ENCODE results near the gene DNAJC15.
A peak's percentile ranks its signal among the peaks of the same experiment; 100 is the strongest.

The DNAJC15 gene

GRCh38 chr13:42999491-42999890 lies 23.9 kb upstream of the DNAJC15 start:
- H3K9me3 ChIP-seq (ENCODE audit: insufficient read depth, low read depth, low read length) = no peaks in the 10 kb centered on the region
- peak overlapping the region; percentile 35 for H2AK5ac ChIP-seq (ENCODE audit: low read length)
- H4K12ac ChIP-seq (ENCODE audit: low read depth, low read length) = no peak overlapping the region
- H3K4ac ChIP-seq (ENCODE audit: low read depth, low read length) = peak overlapping the region; percentile 41
- peak overlapping the region; percentile 83 for H3K27ac ChIP-seq (ENCODE audit: low read depth, low read length)
- peak overlapping the region; percentile 86 for H2BK5ac ChIP-seq (ENCODE audit: low read depth, low read length, poor library complexity)
- peak overlapping the region; percentile 91 for H3K18ac ChIP-seq (ENCODE audit: low read length)
- H3K36me3 ChIP-seq (ENCODE audit: control insufficient read depth in 1 of 2, insufficient read depth in 2 of 2, low read length in 2 of 2) = no peaks in the 10 kb centered on the region
- no peak overlapping the region for H3K9ac ChIP-seq (ENCODE audit: low read length)
- peaks cover 9 to 12% of the 10 kb centered on the region in 2 experiments for H3K4me1 ChIP-seq (ENCODE audit: control insufficient read depth in 1 of 2, insufficient read depth in 2 of 2, low read length in 2 of 2)
- no peak overlapping the region for H3K4me2 ChIP-seq (ENCODE audit: low read length)
- no peaks in the 10 kb centered on the region for H3K79me2 ChIP-seq (ENCODE audit: control insufficient read depth, insufficient read depth, low read length, poor library complexity)
- peak overlapping the region; percentile 90 for H4K91ac ChIP-seq (ENCODE audit: low read depth, low read length)
- no peak overlapping the region for H3K23ac ChIP-seq (ENCODE audit: low read length)
- no peaks in the 10 kb centered on the region for H3K27me3 ChIP-seq (ENCODE audit: insufficient read depth, low read length)
- no peak overlapping the region for H3K4me3 ChIP-seq (ENCODE audit: low read depth, low read length)
- no CpG with 5 or more reads among the region's 2 CpGs for WGBS (ENCODE audit: extremely low coverage, insufficient coverage, insufficient read length)
- peak overlapping the region; percentile 91 for H2BK120ac ChIP-seq (ENCODE audit: insufficient read depth, low read length, poor library complexity)
- H3K79me1 ChIP-seq (ENCODE audit: low read length) = peaks cover 30% of the 10 kb centered on the region
- H2AFZ ChIP-seq (ENCODE audit: insufficient read depth, low read length, poor library complexity) = no peak overlapping the region
- peak overlapping the region; percentile 74 for H4K8ac ChIP-seq (ENCODE audit: low read depth, low read length)
- H2BK12ac ChIP-seq (ENCODE audit: low read length) = peak overlapping the region; percentile 100
- peak overlapping the region; percentile 87 for H3K14ac ChIP-seq (ENCODE audit: low read length)
- DNase-seq = no peak

GRCh38 chr13:43000676-43001075 lies 22.7 kb upstream of the DNAJC15 start:
- WGBS (ENCODE audit: extremely low coverage, insufficient coverage, insufficient read length) = no CpG with 5 or more reads among the region's 4 CpGs
- H3K79me2 ChIP-seq (ENCODE audit: control insufficient read depth, insufficient read depth, low read length, poor library complexity) = no peaks in the 10 kb centered on the region
- no peak for DNase-seq

DNA sequence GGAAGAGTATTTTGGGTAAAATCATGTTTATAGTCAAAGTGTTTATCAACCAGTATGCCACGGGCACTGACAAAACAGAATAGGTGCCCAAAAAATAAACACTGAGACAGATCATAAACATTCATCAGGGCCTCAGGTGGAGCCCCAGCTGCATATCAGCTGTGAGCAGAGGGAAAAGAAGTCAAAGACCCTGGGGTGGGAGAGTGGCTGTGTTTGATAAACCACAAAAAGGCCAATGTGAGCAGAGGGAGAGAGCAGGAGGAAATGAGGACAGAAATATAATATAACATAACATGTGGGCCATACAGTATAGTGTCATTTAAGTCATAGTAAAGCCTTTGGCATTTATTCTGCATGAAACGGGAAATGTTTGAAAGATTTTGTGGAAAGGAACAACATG lies 21.4 kb upstream of the DNAJC15 start:
- H3K27ac ChIP-seq (ENCODE audit: low read depth, low read length) = no peak overlapping the region
- H3K4me2 ChIP-seq (ENCODE audit: low read length) = no peak overlapping the region
- H3K18ac ChIP-seq (ENCODE audit: low read length) = no peak overlapping the region
- no peaks in the 10 kb centered on the region for H3K9me3 ChIP-seq (ENCODE audit: insufficient read depth, low read depth, low read length)
- H4K91ac ChIP-seq (ENCODE audit: low read depth, low read length) = peak overlapping the region; percentile 30
- peaks cover 9 to 12% of the 10 kb centered on the region in 2 experiments for H3K4me1 ChIP-seq (ENCODE audit: control insufficient read depth in 1 of 2, insufficient read depth in 2 of 2, low read length in 2 of 2)
- no peak overlapping the region for H3K14ac ChIP-seq (ENCODE audit: low read length)
- H3K4me3 ChIP-seq (ENCODE audit: low read depth, low read length) = no peak overlapping the region
- no peak overlapping the region for H2BK12ac ChIP-seq (ENCODE audit: low read length)
- H3K4ac ChIP-seq (ENCODE audit: low read depth, low read length) = no peak overlapping the region
- H3K23ac ChIP-seq (ENCODE audit: low read length) = no peak overlapping the region
- peak overlapping the region; percentile 44 for H2BK120ac ChIP-seq (ENCODE audit: insufficient read depth, low read length, poor library complexity)
- no peaks in the 10 kb centered on the region for H3K27me3 ChIP-seq (ENCODE audit: insufficient read depth, low read length)
- no peak overlapping the region for H4K12ac ChIP-seq (ENCODE audit: low read depth, low read length)
- WGBS (ENCODE audit: extremely low coverage, insufficient coverage, insufficient read length) = no CpG with 5 or more reads among the region's 2 CpGs
- H3K79me2 ChIP-seq (ENCODE audit: control insufficient read depth, insufficient read depth, low read length, poor library complexity) = no peaks in the 10 kb centered on the region
- peaks cover 32% of the 10 kb centered on the region for H3K79me1 ChIP-seq (ENCODE audit: low read length)
- no peak for DNase-seq
- H2BK5ac ChIP-seq (ENCODE audit: low read depth, low read length, poor library complexity) = peak overlapping the region; percentile 65
- no peak overlapping the region for H2AFZ ChIP-seq (ENCODE audit: insufficient read depth, low read length, poor library complexity)
- H3K9ac ChIP-seq (ENCODE audit: low read length) = no peak overlapping the region
- no peak overlapping the region for H2AK5ac ChIP-seq (ENCODE audit: low read length)
- H4K8ac ChIP-seq (ENCODE audit: low read depth, low read length) = no peak overlapping the region
- H3K36me3 ChIP-seq (ENCODE audit: control insufficient read depth in 1 of 2, insufficient read depth in 2 of 2, low read length in 2 of 2) = no peaks in the 10 kb centered on the region

More at GRCh38 chr13:43000676-43001075, 22.7 kb upstream of the DNAJC15 start:
- Histone ChIP-seq H3K4ac (ENCODE audit: low read depth, low read length) (no peak overlapping the region), H3K4me3 (ENCODE audit: low read depth, low read length) (no peak overlapping the region), H3K36me3 (ENCODE audit: control insufficient read depth in 1 of 2, insufficient read depth in 2 of 2, low read length in 2 of 2) (no peaks in the 10 kb centered on the region), H3K9ac (ENCODE audit: low read length) (no peak overlapping the region), H2BK12ac (ENCODE audit: low read length) (peak overlapping the region; percentile 91), H3K23ac (ENCODE audit: low read length) (peak overlapping the region; percentile 48), H3K27me3 (ENCODE audit: insufficient read depth, low read length) (no peaks in the 10 kb centered on the region), H4K8ac (ENCODE audit: low read depth, low read length) (no peak overlapping the region), H4K12ac (ENCODE audit: low read depth, low read length) (no peak overlapping the region), H3K14ac (ENCODE audit: low read length) (peak overlapping the region; percentile 11), H3K4me1 (ENCODE audit: control insufficient read depth in 1 of 2, insufficient read depth in 2 of 2, low read length in 2 of 2) (peaks cover 9 to 12% of the 10 kb centered on the region in 2 experiments), H4K91ac (ENCODE audit: low read depth, low read length) (peak overlapping the region; percentile 61), H2AFZ (ENCODE audit: insufficient read depth, low read length, poor library complexity) (no peak overlapping the region), H2AK5ac (ENCODE audit: low read length) (peak overlapping the region; percentile 52), H3K27ac (ENCODE audit: low read depth, low read length) (peak overlapping the region; percentile 9), H3K4me2 (ENCODE audit: low read length) (no peak overlapping the region), H3K79me1 (ENCODE audit: low read length) (peaks cover 32% of the 10 kb centered on the region), H3K9me3 (ENCODE audit: insufficient read depth, low read depth, low read length) (no peaks in the 10 kb centered on the region), H2BK5ac (ENCODE audit: low read depth, low read length, poor library complexity) (no peak overlapping the region), H2BK120ac (ENCODE audit: insufficient read depth, low read length, poor library complexity) (no peak overlapping the region), H3K18ac (ENCODE audit: low read length) (no peak overlapping the region)

- Histone ChIP-seq H3K27me3 (ENCODE audit: insufficient read depth, low read length) (no peaks in the 10 kb centered on the region), H4K8ac (ENCODE audit: low read depth, low read length) (no peak overlapping the region), H3K4me1 (ENCODE audit: control insufficient read depth in 1 of 2, insufficient read depth in 2 of 2, low read length in 2 of 2) (peaks cover 10 to 17% of the 10 kb centered on the region in 2 experiments), H2BK5ac (ENCODE audit: low read depth, low read length, poor library complexity) (no peak overlapping the region), H3K9ac (ENCODE audit: low read length) (no peak overlapping the region), H2BK120ac (ENCODE audit: insufficient read depth, low read length, poor library complexity) (peak overlapping the region; percentile 89), H2AK5ac (ENCODE audit: low read length) (no peak overlapping the region), H3K27ac (ENCODE audit: low read depth, low read length) (no peak overlapping the region), H3K4me3 (ENCODE audit: low read depth, low read length) (no peak overlapping the region), H2BK12ac (ENCODE audit: low read length) (peak overlapping the region; percentile 94), H3K4ac (ENCODE audit: low read depth, low read length) (no peak overlapping the region), H3K79me2 (ENCODE audit: control insufficient read depth, insufficient read depth, low read length, poor library complexity) (no peaks in the 10 kb centered on the region), H3K79me1 (ENCODE audit: low read length) (peaks cover 35% of the 10 kb centered on the region), H3K9me3 (ENCODE audit: insufficient read depth, low read depth, low read length) (no peaks in the 10 kb centered on the region), H4K12ac (ENCODE audit: low read depth, low read length) (no peak overlapping the region), H3K18ac (ENCODE audit: low read length) (no peak overlapping the region), H3K36me3 (ENCODE audit: control insufficient read depth in 1 of 2, insufficient read depth in 2 of 2, low read length in 2 of 2) (no peaks in the 10 kb centered on the region), H2AFZ (ENCODE audit: insufficient read depth, low read length, poor library complexity) (no peak overlapping the region), H3K14ac (ENCODE audit: low read length) (no peak overlapping the region), H4K91ac (ENCODE audit: low read depth, low read length) (peak overlapping the region; percentile 79), H3K23ac (ENCODE audit: low read length) (no peak overlapping the region), H3K4me2 (ENCODE audit: low read length) (no peak overlapping the region)
- no CpG with 5 or more reads among the region's 2 CpGs for WGBS (ENCODE audit: extremely low coverage, insufficient coverage, insufficient read length)
- peak in 1 of 2 donors; percentile 42 for DNase-seq
Observed at GRCh38 chr13:43003010-43003409, 20.4 kb upstream of the DNAJC15 start.

Data from trophoblast cell (in vitro differentiated cells and primary cell).